PC-3 (cell line): Measurements from ENCODE around the gene KRT80.

ENCODE experiments used
- EZH2phosphoT487 ChIP-seq: fragments of 300-600 bp; sonication (generic); IDR thresholded peaks from 2 replicates; pipeline ENCODE4 v1.6.1; 2018; ENCODE audit warnings: mild to moderate bottlenecking, antibody characterized with exemption, low read length, borderline replicate concordance
- TF ChIP-seq, protein P1 (sequence below): fragments of 300-600 bp; sonication (generic); conservative IDR thresholded peaks from 2 replicates; pipeline ENCODE4 v1.5.1; 2017; ENCODE audit warnings: antibody characterized with exemption, low read depth, mild to moderate bottlenecking, low read length

DNA sequence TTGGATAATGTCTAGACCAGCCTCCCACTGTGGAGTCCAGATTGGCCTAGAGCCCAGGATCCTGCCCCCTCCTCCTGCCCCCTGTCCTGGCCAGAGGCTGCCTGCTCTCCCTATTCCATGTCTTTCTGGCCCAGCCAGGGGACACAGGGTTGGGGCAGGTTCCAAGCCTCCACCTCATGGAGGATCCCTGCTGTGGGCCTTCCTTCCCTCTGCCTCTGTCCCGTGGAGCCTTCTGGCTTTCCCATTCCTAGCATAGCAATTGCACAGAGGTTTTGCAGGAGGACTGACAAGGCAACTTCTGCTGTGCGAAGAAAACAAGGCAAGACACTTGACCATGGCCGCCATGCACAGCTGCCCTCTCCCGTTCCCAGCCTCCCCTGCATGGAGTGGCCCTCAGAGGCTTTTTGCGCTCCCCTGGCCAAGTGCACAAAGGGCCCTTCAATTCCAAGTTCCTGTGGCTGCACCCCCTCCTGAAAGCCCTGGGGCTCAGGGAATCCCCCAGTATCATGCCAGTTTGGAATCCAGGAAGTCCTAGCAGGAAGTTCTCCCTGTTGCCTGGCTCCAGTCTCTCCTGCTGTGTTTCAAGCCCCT lies 42.1 kb downstream of the KRT80 start:
- no peak for TF ChIP-seq EZH2phosphoT487
- TF ChIP-seq, protein P1, sequence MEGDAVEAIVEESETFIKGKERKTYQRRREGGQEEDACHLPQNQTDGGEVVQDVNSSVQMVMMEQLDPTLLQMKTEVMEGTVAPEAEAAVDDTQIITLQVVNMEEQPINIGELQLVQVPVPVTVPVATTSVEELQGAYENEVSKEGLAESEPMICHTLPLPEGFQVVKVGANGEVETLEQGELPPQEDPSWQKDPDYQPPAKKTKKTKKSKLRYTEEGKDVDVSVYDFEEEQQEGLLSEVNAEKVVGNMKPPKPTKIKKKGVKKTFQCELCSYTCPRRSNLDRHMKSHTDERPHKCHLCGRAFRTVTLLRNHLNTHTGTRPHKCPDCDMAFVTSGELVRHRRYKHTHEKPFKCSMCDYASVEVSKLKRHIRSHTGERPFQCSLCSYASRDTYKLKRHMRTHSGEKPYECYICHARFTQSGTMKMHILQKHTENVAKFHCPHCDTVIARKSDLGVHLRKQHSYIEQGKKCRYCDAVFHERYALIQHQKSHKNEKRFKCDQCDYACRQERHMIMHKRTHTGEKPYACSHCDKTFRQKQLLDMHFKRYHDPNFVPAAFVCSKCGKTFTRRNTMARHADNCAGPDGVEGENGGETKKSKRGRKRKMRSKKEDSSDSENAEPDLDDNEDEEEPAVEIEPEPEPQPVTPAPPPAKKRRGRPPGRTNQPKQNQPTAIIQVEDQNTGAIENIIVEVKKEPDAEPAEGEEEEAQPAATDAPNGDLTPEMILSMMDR = no peak
